ENCODE data around the gene ZSWIM3.

Gene ZSWIM3

GRCh38 chr20:45833030-45833882 lies 24.2 kb upstream of the ZSWIM3 start, which contains the start of gene SNX21:
Gene SNX21, plus strand, starts transcription at chr20:45833799. Its CDS starts 121 bp downstream, at chr20:45833920.
- DNase-seq: no peak

DNA sequence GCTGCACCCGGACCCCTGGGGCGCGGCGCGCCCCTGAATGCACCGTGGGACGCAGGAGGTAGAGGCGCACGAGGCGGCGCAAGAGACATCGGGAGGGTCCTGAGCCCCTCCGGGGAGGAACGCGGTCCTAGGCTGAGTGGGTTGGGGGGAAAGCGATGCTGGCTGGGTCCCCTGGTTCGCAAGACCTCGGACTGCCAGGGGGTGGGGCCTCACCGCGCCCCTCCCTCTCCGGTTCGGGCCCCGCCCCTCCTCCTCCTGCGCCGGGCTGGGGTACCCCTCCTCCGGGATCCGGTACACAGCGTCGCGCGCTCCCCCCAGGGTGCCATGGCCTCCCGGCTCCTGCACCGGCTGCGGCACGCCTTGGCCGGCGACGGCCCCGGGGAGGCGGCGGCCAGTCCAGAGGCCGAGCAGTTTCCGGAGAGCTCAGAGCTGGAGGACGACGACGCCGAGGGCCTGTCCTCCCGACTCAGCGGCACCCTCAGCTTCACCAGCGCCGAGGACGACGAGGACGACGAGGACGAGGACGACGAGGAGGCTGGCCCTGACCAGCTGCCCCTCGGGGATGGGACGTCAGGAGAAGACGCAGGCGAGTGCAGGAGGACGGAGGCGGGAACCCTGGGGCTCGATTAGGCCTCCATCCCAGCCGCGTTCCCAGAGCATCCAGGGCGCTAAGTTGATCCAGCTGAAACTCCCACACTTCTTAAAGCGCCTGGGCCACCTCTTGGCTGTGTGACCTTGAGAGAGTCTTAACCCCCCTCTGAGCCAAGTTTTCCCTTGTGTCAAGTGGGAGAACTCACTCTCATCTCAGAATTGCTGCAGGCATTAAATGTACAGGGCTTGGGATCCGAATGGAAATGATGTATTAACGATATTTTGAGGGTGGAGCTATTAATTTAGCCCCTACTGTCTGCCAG lies 23.3 kb upstream of the ZSWIM3 start:
- no peak for DNase-seq

DNA sequence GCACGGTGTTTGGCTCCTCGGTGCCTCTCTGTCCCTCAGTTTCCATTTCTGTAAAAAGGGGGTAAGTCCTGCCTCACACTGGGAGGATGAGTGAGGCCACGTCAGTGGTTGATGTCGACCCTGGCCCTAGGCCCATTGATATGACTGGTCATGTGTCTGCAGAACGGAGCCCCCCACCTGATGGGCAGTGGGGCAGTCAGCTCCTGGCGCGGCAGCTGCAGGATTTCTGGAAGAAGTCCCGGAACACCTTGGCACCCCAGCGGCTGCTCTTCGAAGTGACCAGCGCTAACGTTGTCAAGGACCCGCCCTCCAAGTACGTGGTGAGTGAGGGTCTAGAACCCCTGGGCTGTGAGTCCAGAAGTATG lies 22.6 kb upstream of the ZSWIM3 start:
- no peak for DNase-seq

- DNase-seq: no peak
Observed at GRCh38 chr20:45835329-45835765, 22.1 kb upstream of the ZSWIM3 start.

DNA sequence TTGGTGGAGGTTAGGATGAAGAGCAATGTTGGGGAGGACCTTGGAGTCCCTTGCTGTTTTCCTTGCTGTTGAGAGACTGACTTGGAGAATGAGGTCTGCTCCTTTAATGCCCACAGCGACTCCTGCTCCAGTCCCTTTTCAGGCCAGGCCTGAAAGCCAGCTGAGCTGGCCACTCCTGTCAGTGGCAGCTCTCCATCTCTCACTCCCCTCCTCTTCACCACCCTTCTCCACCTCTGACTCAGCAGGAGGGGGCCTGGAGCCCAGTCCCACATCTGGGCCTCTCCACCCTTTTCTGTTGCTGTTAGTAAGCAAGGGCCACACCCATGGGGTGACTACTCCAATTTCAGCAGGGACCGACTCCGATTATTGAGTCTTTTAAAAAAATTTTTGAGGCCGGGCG lies 21.6 kb upstream of the ZSWIM3 start:
- no peak for DNase-seq

- no peak for DNase-seq
Observed at GRCh38 chr20:45836841-45837240, 20.6 kb upstream of the ZSWIM3 start.

- no peak for DNase-seq
Observed at GRCh38 chr20:45840700-45841198, 16.7 kb upstream of the ZSWIM3 start.

GRCh38 chr20:45841407-45842129 lies 15.8 kb upstream of the ZSWIM3 start:
- no peak for DNase-seq

- DNase-seq: no peak
Observed at GRCh38 chr20:45842169-45842812, 15.1 kb upstream of the ZSWIM3 start.

GRCh38 chr20:45843506-45843905 lies 13.9 kb upstream of the ZSWIM3 start:
- DNase-seq: no peak

DNA sequence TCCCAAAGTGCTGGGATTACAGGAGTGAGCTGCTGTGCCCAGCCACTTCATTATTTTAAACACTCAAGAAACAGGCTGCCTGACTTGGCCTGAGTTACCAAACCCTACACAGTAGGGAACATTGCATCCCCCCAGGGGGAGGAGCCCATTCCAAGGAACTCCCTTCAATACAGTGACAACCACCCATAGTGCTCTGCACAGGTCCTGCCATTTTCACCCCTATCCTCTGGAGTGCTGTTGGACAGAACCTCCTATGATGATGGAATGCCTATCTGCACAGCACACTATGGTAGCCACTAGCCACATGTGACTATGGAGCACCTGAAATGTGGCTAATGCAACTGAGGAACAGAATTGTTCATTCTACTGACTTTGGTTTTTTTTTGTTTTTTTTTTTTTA lies 12.0 kb upstream of the ZSWIM3 start:
- no peak for DNase-seq

DNA sequence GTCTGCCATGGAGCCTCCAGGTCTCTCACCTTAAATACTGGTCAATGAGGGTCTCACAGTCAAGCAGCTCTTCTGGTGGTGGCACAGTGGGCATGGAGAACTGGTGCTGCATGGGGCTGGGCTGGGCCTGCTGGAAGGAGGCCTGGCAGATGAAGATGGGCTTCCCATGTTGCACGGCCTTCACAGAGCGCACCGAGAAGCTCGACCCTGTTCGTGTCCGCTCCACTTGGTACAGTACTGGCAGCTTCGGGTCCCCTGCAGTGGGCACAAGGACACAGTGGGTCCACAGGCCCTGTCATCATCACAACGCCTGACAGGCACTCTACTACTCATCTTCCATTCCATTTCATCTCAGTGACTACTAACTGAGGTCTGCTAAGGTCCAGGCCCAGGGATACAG lies 9.0 kb upstream of the ZSWIM3 start:
- DNase-seq: no peak

- no peak for DNase-seq
Observed at GRCh38 chr20:45848969-45849582, 8.3 kb upstream of the ZSWIM3 start.

- DNase-seq: no peak
Observed at GRCh38 chr20:45850238-45850637, 7.2 kb upstream of the ZSWIM3 start.

DNA sequence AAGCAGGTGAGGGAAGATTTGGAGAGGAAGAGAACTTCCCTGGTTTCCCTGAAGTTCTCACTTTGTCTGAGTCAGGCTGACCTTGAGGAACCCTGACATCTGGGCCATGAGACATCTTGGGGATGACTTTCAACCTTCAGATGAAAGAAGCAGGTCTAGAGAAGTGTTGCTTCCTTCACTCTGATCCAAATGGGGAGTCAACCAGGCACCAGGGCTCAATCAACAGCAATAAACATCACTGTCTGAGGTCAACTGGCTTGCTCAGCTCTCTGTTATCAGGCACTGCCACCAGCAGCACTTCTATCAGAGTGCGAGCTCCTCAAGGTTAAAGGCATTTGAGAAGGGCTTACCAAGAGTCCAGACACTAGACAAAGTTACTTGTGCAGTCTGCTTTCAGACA lies 6.5 kb upstream of the ZSWIM3 start:
- DNase-seq: no peak

DNA sequence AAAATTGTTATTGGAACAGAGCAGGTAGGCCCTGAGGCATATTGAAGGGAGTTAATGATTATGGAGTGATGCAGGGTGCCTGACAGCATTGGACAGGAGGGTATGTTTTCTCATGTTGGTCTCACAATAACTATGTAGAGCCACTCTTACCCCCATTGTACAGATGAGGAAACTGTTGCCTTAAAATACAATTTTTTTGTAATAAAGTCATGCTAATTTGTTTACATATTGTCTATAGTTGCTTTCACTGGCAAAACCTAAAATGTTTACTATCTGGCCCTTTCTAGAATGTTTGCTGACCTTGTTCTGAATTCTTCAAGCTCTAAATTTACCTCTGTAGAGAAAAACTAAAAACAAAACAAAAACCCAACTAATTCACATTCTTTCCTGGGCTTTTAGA lies 5.9 kb upstream of the ZSWIM3 start:
- no peak for DNase-seq

- no peak for DNase-seq
Observed at GRCh38 chr20:45852326-45852725, 5.1 kb upstream of the ZSWIM3 start.

DNA sequence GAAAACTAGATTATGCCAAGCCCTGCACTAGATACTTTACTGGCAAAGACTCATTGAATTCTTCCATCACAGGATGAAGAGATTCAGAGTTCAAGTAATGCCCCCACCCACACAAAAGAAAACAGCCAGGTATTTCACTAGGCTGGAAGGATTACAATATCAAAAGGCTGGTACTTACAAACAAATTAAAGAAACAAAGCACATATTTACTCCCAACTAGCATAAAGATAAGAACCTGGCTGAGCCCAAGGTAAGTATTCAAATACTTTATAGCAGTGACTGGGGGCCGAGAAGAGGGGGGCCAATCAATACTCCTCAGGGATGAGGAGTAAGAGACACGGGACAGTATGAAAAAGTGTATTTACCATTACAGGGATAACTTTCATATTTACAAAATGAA lies 3.9 kb upstream of the ZSWIM3 start:
- no peak for DNase-seq

GRCh38 chr20:45857882-45858216 lies 435 bp downstream of the ZSWIM3 start:
- DNase-seq: peak; percentile 65

DNA sequence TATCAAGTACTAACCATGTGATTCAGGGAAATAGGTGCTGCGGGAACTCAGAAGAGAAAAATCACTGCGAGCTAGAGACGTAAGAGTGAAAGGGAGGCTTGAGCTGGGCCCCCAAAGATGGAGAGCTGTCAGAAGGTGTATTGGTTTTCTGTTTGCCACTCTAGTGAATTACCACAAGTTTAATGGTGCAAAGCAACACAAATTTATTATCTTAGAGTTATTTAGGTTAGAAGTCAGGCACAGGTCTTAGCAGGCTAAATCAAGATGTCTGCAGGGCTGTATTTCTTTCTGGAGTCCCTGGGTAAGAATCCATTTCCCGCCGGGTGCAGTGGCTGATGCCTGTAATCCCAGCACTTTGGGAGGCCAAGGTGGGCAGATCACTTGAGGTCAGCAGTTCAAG lies 2.5 kb downstream of the ZSWIM3 start:
- DNase-seq: no peak

DNA sequence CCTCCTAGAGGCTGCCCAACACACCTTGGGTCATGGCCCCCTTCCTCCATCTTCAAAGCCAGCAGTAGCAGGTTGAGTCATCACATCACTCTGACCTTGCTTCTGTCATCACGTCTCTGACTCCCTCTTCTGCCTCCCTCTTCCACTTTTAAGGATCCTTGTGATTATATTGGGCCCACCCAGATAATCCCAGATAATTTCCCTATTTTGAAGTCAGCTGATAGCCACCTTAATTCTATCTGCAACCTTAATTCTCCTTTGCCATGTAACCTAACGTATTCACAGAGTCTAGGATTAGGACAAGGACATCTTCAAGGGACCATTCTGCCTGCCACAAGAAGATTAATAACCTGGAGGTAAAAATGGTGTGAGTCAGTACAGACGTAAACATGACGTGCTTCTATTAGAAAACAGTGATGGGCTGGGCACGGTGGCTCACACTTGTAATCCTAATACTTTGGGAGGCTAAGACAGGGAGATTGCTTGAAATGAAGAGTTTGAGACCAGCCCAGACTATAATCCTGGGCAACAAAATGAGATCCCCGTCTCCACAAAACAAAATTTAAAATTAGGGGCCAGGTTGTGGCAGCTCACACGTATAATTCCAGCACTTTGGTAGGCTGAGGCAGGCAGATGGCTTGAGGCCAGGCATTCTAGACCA lies 3.3 kb downstream of the ZSWIM3 start:
- DNase-seq: no peak

Data from NK-92 treated with Interleukin-12 subunit alpha and Interleukin-12 subunit beta, amount 100 ng/mL, for 24 hours (cell line).